Activated T-cell treated with anti-CD3 and anti-CD28 coated beads, Interleukin-2, amount 50 U/mL, for 24 hours (primary cell): ENCODE data around the gene COL18A1.

ENCODE experiments used
- DNase-seq: peaks from one replicate; pipeline ENCODE4 v3.0.0-alpha.2; 2020
- H3K27ac Mint-ChIP-seq: 2 replicates; pipeline ENCODE4 v1.8.0; 2020; ENCODE audit warnings: mild to moderate bottlenecking, mixed read lengths
- H3K27me3 Mint-ChIP-seq: 2 replicates; pipeline ENCODE4 v1.8.0; 2020; ENCODE audit warnings: mixed read lengths
- H3K36me3 Mint-ChIP-seq: 2 replicates; pipeline ENCODE4 v1.8.0; 2020; ENCODE audit warnings: low read depth, mixed read lengths
- H3K4me1 Mint-ChIP-seq: 2 replicates; pipeline ENCODE4 v1.8.0; 2020; ENCODE audit warnings: low read depth, mixed read lengths
- H3K4me3 Mint-ChIP-seq: 2 replicates; pipeline ENCODE4 v1.8.0; 2020; ENCODE audit warnings: mild to moderate bottlenecking, moderate library complexity, mixed read lengths
- H3K9me3 Mint-ChIP-seq: 2 replicates; pipeline ENCODE4 v1.8.0; 2020; ENCODE audit warnings: mixed read lengths

COL18A1 gene

DNA sequence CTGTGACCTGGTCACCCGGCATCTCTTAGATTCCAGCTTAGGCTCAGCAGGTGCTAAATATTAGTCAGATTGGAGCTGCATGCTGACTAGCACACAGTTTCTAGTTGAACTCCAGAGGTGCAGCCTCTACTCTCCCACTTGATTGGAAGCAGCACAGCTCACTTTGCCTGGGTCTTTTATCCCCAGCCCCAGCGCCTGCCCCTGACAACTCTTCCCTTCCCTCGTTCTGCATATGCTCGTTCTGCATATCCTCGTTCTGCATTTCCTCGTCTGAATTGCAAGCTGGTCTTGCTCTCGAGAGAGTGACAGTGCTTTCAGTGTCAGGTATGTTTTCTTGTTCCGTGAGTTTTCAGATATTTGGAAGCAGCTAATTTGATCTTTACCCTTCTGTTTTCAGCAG lies 11.7 kb downstream of the COL18A1 start:
- Mint-ChIP-seq H3K4me3 (no peak overlapping the region), H3K36me3 (no peaks in the 10 kb centered on the region), H3K27ac (no peak overlapping the region), H3K27me3 (peaks cover 3% of the 10 kb centered on the region), H3K4me1 (no peaks in the 10 kb centered on the region), H3K9me3 (no peaks in the 10 kb centered on the region)
- no peak for DNase-seq

DNA sequence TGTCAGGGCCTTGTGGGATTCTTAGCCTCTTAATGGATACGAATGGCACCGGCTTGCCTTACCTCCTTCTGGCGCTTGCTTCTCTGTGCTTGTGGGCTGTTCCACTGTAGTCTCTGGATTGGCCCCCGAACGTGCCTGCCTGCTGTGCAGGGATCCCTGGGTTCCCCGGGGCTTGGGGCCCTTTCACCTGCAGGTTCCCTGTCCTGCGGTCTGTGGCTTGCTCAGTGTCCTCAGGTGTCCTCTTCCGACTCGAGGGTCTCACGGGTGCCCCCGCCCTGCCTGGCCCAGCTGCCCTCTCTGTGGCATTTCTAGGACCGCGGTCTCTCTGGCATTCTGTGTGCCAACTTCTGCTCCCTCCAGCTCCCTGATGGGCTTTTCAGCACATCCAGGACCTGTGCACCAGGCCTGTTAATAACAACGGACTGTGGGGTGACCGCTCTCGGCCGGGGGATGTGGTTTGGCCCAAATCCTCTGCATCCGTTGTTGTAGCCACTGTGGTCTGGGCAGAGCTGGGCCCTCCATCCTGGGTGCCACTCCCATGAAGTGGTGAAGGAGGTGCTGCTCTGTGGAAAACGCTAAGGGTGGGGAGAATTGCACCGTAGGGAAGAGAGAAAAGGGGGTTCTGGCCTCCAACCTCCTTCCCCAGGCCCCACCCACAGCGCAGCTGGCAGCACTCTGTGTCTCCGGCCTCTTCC lies 12.4 kb downstream of the COL18A1 start:
- H3K27me3 Mint-ChIP-seq, result peaks cover 3% of the 10 kb centered on the region
- no peaks in the 10 kb centered on the region for H3K36me3 Mint-ChIP-seq
- H3K4me3 Mint-ChIP-seq, result no peak overlapping the region
- no peak overlapping the region for H3K27ac Mint-ChIP-seq
- no peak for DNase-seq
- no peaks in the 10 kb centered on the region for H3K4me1 Mint-ChIP-seq
- no peaks in the 10 kb centered on the region for H3K9me3 Mint-ChIP-seq

DNA sequence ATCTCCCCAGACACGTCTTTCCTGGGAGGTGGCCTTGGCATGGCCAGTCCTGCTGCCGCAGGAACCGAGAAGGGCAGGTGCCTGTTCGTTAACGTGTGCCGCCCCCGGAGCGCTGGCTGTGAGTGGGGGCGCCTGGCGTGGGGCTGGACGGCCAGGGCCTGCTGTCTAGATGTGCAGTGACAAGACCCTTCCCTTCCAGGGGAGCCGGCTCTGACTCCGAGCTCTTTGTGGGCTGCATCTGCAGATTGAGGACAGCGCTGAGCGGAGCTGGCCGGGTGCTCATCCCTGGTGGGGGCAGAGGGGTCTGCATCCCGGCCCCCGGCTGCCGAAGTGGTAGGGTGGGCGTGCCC lies 13.0 kb downstream of the COL18A1 start:
- H3K27me3 Mint-ChIP-seq, result no peaks in the 10 kb centered on the region
- H3K27ac Mint-ChIP-seq, result no peak overlapping the region
- no peak overlapping the region for H3K4me3 Mint-ChIP-seq
- no peak for DNase-seq
- no peaks in the 10 kb centered on the region for H3K4me1 Mint-ChIP-seq
- H3K36me3 Mint-ChIP-seq, result no peaks in the 10 kb centered on the region
- H3K9me3 Mint-ChIP-seq, result no peaks in the 10 kb centered on the region

DNA sequence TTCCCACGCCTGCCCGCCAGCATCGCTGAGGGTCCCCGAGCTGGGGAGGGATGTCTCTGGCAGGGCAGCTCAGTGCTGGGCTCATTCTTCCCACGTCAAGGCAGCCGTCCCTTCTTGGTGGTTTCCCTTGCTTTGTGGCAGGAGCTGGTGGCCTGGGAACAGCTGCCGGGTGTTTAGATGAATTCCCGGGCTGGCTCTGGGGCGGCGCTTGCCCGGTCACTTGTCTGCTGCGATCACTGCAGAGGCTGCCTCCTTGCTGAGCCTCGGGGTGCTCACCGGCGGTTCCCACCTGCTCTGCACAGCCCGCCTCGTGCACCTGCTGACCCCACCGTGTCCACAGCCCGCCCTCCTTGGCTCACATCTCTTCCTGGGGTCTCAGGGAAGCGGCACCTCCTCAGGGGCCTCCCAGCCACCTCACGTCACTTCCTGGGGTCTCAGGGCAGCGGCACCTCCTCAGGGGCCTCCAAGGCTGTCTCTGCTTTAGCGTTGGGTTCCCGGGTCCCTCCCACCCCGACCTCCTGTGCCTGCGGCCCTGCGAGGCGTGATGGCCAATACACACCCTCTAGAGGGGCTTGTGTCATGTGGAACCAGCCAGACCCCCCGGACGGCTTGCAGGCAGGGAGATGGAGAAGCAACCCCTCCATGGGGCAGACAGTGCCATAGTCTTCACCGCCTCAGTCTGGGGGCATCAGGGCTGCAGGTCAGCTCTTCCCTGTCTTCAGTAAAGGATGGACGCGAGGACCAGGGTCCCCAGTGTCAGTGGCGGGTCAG lies 13.5 kb downstream of the COL18A1 start:
- Mint-ChIP-seq H3K4me1 (no peaks in the 10 kb centered on the region), H3K27ac (no peak overlapping the region), H3K9me3 (no peaks in the 10 kb centered on the region), H3K36me3 (no peaks in the 10 kb centered on the region), H3K27me3 (no peaks in the 10 kb centered on the region), H3K4me3 (no peak overlapping the region)
- no peak for DNase-seq

DNA sequence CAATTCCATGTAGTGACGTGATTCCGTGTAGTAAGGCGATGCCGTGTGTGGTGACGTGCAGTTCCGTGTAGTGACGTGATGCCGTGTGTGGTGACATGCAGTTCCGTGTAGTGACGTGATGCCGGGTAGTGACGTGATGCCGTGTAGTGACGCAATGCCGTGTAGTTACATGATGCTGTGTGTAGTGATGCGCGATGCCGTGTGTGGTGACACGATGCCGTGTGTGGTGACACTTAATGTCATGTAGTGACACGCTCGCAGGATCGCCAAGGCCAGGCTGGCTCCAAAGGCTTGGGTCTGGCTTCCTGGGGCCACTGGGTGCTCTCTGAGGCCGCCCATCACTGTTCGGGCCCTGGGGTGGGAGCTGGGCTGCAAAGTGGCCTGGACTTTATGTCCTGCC lies 14.2 kb downstream of the COL18A1 start:
- no peaks in the 10 kb centered on the region for H3K36me3 Mint-ChIP-seq
- no peaks in the 10 kb centered on the region for H3K27me3 Mint-ChIP-seq
- H3K4me1 Mint-ChIP-seq, result no peaks in the 10 kb centered on the region
- DNase-seq, result no peak
- H3K9me3 Mint-ChIP-seq, result no peaks in the 10 kb centered on the region
- H3K4me3 Mint-ChIP-seq, result no peak overlapping the region
- H3K27ac Mint-ChIP-seq, result no peak overlapping the region

DNA sequence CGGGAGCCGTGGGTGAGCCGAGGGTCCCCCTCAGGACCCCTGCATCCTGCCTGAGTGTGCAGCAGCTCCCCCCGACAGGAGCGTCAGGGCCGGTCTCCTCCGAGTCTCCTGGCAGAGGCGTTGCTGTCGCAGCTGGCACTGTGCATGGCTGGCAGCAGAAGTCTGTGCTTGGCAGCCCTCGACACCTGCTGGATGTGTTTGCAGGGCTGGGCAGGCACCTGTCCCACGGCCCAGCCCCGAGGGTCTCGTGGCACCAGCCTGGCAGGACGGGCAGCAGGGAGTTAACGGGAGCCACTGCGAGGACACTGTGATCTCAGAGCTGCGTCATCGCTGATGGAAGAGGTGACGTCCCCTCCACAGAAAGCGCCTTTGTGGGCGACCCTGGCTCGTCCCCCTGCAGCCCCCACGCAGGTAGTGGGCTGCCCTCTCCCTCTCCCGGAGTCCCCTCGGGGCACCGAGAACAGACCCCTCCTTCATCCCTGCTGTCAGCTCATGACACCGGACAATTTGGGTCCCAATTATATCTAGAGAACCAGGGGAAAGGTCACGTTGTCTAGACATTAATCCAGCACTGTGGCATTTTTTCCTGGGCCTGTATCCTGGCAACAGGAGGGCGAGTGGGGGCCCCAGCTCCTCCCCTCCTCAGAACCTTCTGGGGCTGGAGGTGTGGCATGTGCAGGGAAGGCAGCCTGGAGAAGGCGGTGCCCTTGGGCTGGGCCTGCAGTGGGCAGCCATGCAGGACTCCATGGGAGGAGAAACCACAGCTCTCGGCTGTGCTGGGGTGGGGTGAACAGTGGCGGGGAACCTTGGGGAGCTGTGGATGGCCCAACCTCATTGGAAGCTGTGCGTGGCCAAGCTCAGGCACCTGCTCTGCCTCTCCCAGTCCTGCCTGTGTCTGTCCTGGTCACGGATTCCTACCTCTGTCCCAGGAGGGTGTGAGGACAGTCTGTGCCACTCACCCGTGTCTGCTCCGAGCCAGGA lies 15.4 kb downstream of the COL18A1 start:
- H3K4me1 Mint-ChIP-seq, result no peaks in the 10 kb centered on the region
- no peak overlapping the region for H3K4me3 Mint-ChIP-seq
- DNase-seq, result no peak
- no peaks in the 10 kb centered on the region for H3K27me3 Mint-ChIP-seq
- no peaks in the 10 kb centered on the region for H3K36me3 Mint-ChIP-seq
- H3K27ac Mint-ChIP-seq, result no peak overlapping the region
- no peaks in the 10 kb centered on the region for H3K9me3 Mint-ChIP-seq

DNA sequence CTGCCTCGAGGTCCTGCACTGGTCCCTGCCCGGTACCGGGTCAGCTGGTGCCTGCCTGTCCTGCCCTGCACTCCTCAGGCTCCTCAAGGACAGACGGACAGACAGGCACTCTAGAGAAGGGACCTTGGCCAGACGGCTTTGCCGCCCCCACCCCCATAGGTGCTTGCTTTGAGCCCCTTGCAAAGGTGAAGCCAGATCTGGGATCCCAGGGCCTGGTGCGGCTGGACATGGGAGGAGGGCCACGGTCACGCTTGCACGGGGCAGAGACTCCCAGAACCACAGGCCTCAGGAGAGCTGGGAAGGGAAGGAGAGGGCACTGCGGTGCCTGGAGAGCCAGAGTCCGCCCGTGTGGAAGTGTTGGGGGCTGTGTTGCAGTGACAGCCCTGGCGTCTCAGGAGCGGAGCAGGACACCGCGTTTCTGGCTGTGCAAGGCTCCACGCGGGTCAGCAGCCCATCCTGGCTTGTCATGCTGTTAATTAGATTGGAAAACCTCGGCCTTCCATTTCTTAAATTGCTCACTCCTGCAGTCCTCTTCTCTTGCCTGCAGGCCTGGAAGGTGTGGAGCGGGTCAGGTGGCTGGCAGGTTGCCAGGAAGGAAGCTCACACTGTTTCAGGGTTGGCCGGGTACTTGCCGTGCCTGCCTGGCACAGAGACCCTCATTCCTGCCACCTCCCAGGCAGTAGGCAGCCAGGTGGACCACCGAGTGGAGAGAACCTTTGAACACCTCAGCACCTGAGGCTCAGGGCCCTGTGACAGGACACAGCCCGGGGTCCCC lies 16.3 kb downstream of the COL18A1 start:
- H3K36me3 Mint-ChIP-seq, result no peaks in the 10 kb centered on the region
- H3K27me3 Mint-ChIP-seq, result no peaks in the 10 kb centered on the region
- no peak overlapping the region for H3K4me3 Mint-ChIP-seq
- H3K9me3 Mint-ChIP-seq, result no peaks in the 10 kb centered on the region
- DNase-seq, result no peak
- H3K27ac Mint-ChIP-seq, result no peak overlapping the region
- no peaks in the 10 kb centered on the region for H3K4me1 Mint-ChIP-seq

DNA sequence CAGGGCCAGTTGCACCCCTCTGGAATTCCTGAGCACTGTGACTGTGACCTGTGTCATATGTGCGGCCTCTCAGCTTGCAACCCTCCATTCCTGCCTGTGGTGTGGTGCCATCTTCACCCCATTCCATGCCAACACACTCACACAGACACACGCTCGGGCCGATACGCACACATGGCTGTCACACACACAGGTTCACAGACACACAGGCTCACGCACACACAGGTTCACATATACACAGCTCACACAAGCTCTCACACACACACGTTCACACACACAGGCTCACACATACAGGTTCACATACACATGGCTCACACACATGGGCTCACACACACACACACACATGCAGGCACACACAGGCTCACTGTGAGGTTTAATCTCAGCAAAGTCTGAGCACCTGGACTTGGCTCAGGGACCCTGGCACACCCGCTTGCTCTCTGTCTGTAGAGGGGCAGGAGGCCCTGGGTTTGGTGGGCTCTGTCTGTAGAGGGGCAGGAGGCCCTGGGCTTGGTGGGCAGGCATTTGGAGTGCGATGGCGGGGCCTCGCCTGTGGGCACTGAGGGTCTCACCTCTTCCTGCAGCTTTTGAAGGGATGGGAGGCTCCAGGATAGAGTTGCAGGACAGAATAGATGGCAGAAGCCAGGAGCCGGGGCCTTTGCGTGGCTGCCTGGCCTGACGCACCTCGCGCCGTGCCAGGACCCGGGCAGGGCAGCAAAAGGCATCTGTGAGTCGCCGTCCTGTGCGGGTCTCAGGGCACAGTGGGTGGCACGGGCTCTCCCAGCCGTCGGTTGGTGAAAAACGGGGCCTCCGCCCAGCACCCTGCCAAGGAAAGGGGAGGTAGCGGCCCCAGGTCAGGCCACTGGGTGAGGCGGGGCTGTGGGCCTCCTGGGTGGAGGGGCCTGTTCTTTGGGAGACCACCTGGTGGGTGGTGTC lies 17.1 kb downstream of the COL18A1 start:
- Mint-ChIP-seq H3K27me3 (no peaks in the 10 kb centered on the region), H3K27ac (no peak overlapping the region), H3K9me3 (no peaks in the 10 kb centered on the region), H3K4me1 (no peaks in the 10 kb centered on the region), H3K4me3 (no peak overlapping the region), H3K36me3 (no peaks in the 10 kb centered on the region)
- DNase-seq, result no peak

DNA sequence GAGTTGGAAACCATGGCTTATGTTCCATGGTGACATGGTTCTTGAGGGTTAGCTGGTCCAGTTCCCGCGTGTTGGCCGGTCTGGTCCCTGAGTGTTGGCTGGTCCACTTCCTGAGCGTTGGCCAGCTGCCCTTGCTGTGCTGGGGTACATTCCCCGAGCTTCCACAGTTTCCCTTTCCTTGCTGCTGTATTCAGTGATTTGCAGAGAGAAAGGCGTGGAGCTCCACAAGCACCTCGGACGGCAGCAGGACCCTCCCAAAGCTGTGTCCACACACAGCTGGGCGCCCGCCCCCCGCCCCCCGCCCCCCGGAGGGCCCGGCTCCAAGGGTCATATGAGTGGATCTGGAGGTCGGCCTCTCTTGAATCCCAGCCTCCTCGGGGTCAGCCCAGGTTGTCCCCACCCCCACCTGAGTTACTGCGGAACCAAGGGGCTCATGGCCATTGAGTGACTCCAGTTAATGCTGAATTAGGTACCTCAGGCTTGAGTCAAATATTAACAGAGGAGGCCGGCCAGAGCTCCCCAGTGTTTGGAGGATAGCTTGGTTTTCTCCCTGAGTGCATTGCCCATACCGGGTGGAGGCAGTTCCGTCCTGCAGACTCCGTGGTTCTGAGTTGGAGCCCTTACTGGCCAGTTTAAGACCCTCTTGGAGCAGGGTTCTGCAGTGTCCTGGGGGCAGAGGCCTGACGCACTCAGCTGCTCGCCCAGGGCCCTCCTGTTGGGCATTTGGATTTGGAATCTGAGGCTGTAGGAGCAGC lies 18.4 kb downstream of the COL18A1 start:
- H3K4me1 Mint-ChIP-seq, result no peaks in the 10 kb centered on the region
- no peak for DNase-seq
- no peak overlapping the region for H3K27ac Mint-ChIP-seq
- H3K36me3 Mint-ChIP-seq, result no peaks in the 10 kb centered on the region
- no peaks in the 10 kb centered on the region for H3K9me3 Mint-ChIP-seq
- no peaks in the 10 kb centered on the region for H3K27me3 Mint-ChIP-seq
- H3K4me3 Mint-ChIP-seq, result no peak overlapping the region

DNA sequence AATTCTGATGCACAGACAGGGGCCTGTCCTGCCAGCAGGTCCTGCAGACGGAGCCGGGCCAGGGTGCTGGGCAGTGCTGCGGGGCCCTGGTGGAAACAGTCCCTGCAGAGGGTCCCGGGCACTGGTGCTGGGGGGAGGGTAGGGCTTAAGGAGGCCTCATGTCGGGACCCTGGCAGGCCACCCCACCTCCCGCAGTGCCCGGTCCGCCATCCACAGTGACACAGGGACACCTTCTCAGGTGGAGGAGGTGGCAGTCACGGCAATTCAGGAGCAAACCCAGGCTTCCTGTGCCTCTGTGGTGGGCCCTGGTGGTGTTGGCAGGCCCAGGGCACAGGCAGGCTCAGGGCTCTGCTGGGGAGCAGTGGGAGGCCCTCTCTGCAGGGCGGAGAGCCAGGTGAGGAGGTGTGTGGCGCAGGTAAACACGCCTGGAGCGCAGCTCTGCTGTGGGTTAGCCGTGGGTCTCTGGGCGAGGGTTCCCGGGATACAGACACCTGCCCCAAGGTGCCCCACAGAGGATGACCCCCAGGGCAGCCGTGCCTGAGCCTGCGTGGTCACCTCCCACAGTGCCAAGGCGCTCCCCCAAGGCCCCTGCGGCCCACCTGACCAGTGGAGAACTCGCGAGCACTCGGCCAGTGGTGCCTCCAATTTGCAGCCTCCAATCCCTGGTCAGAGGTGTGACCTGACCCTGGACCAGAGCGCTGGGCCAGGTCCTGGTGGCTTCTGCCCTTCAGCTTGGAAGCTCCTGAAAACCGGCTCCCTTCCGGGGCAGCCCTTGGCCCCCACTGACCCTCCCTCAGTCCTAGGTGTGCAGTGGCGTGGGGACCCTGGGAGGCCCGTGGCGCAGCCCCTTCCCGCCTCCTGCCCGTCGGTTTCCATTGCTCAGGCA lies 19.2 kb downstream of the COL18A1 start:
- Mint-ChIP-seq H3K36me3 (no peaks in the 10 kb centered on the region), H3K4me3 (no peak overlapping the region), H3K4me1 (no peaks in the 10 kb centered on the region), H3K27me3 (no peaks in the 10 kb centered on the region), H3K27ac (no peak overlapping the region), H3K9me3 (no peaks in the 10 kb centered on the region)
- no peak for DNase-seq

DNA sequence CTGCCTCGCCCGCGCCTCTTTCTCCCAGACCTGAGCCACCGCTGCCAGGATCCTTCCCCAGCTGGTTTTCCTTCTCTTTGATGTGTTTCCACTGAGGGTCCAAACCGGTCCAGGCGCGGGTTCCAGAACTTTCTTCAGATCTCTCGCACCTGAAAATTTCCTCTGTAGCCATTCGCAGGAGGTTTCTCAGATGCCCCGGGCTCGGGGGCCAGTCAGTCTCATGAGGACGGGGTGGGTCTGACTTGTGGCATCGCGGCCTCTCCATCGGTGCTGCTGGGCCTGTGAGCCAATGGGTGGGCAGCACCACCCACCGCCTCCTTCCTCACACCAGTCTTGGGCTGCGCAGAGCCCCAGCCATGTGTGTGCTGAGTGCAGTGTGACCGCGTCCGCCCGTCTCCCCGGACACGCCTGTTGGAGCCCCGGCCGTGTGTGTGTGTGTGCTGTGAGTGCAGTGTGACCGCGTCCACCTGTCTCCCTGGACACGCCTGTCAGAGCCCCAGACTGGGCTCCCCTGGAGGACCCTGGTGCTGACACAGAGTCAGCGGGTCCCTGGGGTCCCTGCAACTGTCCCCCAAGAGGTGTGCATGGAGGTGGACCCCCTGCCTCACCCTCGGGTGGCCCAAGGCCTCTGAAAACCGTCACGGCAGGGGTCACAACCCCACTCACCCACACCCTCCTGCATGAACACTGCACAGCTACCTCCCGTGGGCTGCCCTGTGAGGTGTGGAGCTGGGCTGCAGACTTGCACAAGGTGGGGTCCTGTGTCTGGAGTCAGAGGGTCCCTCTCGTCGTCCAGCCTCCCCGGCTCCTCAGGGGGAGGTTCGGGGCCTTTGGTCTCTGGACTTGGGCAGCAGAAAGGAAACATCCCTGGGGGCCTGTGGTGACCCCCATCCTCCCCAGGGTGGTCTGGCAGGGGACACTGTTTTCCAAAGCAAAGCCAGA lies 20.2 kb downstream of the COL18A1 start:
- H3K4me3 Mint-ChIP-seq, result no peak overlapping the region
- H3K36me3 Mint-ChIP-seq, result no peaks in the 10 kb centered on the region
- DNase-seq, result no peak
- no peaks in the 10 kb centered on the region for H3K4me1 Mint-ChIP-seq
- no peaks in the 10 kb centered on the region for H3K27me3 Mint-ChIP-seq
- no peak overlapping the region for H3K27ac Mint-ChIP-seq
- no peaks in the 10 kb centered on the region for H3K9me3 Mint-ChIP-seq
